CD4-positive, CD25-positive, alpha-beta regulatory T cell (primary cell): Measurements from ENCODE around the gene HORMAD2. TPM values are rescaled to one million over a fixed set of nuclear protein-coding genes. Genes with fewer than 3 reads are reported as not detected.

Experiments used
- ATAC-seq, 2 donors: fragments of 150-1000 bp; cut with Tn5 transposase; one replicate each; pipeline ENCODE4 v1.10.0; 2021; ENCODE audit warnings: low read depth in 2 of 2, moderate number of reproducible peaks in 2 of 2, moderate library complexity in 1 of 2
- DNase-seq, 3 donors: peaks; one replicate each; pipeline versions ENCODE4 v3.0.0 to v3.0.0-alpha.2; 2012 to 2022; ENCODE audit warnings: mixed read lengths in 1 of 3
- H3K27ac ChIP-seq: one replicate; pipeline ENCODE4 v1.7.0; 2013; ENCODE audit warnings: mild to moderate bottlenecking, low read length; ENCODE audit not compliant: insufficient read depth, poor library complexity, severe bottlenecking
- H3K27me3 ChIP-seq: one replicate; pipeline ENCODE4 v1.7.0; 2013; ENCODE audit warnings: low read length; ENCODE audit not compliant: control insufficient read depth, insufficient read depth
- H3K36me3 ChIP-seq: one replicate; pipeline ENCODE4 v1.7.0; 2013; ENCODE audit warnings: mild to moderate bottlenecking, low read length, moderate library complexity; ENCODE audit not compliant: control insufficient read depth, insufficient read depth
- H3K4me1 ChIP-seq: 2 replicates; pipeline ENCODE4 v1.7.0; 2013; ENCODE audit warnings: mild to moderate bottlenecking, low read length; ENCODE audit not compliant: insufficient read depth, control insufficient read depth, poor library complexity, severe bottlenecking
- H3K4me3 ChIP-seq: one replicate; pipeline ENCODE4 v1.7.0; 2013; ENCODE audit warnings: low read depth, mild to moderate bottlenecking, low read length, moderate library complexity
- H3K9me3 ChIP-seq, 2 experiments: 1 replicate in 1 of 2; 2 replicates in 1 of 2; pipeline ENCODE4 v1.7.0; 2013; ENCODE audit warnings: low read length in 2 of 2, mild to moderate bottlenecking in 1 of 2, moderate library complexity in 1 of 2; ENCODE audit not compliant: control insufficient read depth in 2 of 2
- H3K27ac Mint-ChIP-seq, 3 donors: one replicate each; pipeline ENCODE4 v1.8.0; 2020 to 2022; ENCODE audit warnings: mild to moderate bottlenecking in 3 of 3, mixed read lengths in 3 of 3, moderate library complexity in 2 of 3
- H3K27me3 Mint-ChIP-seq: one replicate; pipeline ENCODE4 v1.8.0; 2022; ENCODE audit warnings: mild to moderate bottlenecking, mixed read lengths
- H3K36me3 Mint-ChIP-seq: one replicate; pipeline ENCODE4 v1.8.0; 2020; ENCODE audit warnings: mixed read lengths
- H3K4me1 Mint-ChIP-seq, 4 donors: one replicate each; pipeline ENCODE4 v1.8.0; 2020 to 2022; ENCODE audit warnings: mixed read lengths in 4 of 4, mild to moderate bottlenecking in 1 of 4
- H3K4me3 Mint-ChIP-seq, 4 donors: one replicate each; pipeline ENCODE4 v1.8.0; 2020 to 2022; ENCODE audit warnings: mild to moderate bottlenecking in 4 of 4, mixed read lengths in 4 of 4, moderate library complexity in 3 of 4
- H3K9me3 Mint-ChIP-seq, 7 donors: one replicate each; pipeline ENCODE4 v1.8.0; 2020 to 2022; ENCODE audit warnings: mixed read lengths in 7 of 7, mild to moderate bottlenecking in 3 of 7, moderate library complexity in 2 of 7
- polyA plus RNA-seq, 4 donors: library from polyadenylated mRNA; unstranded; fragments of 300-500 nt; fragmentation: Illumina TruSeq; gene quantifications; one replicate each; pipeline ENCODE4 v1.2.3, GENCODE V29; 2021
- total RNA-seq: library from RNA; stranded (reverse); gene quantifications from one replicate; pipeline ENCODE4 v1.2.3, GENCODE V29; 2022

Gene HORMAD2
- total and polyA plus RNA-seq, 5 donors from 2014 or later: not detected

- ATAC-seq (no peak), DNase-seq (no peak)
- Histone ChIP-seq H3K9me3 (no peaks in the 10 kb centered on the region), H3K27ac (no peak overlapping the region), H3K4me3 (no peak overlapping the region), H3K27me3 (no peaks in the 10 kb centered on the region), H3K4me1 (peaks cover 6% of the 10 kb centered on the region), H3K36me3 (no peaks in the 10 kb centered on the region)
- H3K36me3 Mint-ChIP-seq: peaks cover 4% of the 10 kb centered on the region
- H3K4me1 Mint-ChIP-seq: no peaks in the 10 kb centered on the region
- peaks cover 0 to 2% (median 0%) of the 10 kb centered on the region in 7 donors for H3K9me3 Mint-ChIP-seq
- no peak overlapping the region for H3K4me3 Mint-ChIP-seq
- H3K27ac Mint-ChIP-seq: no peak overlapping the region
- no peaks in the 10 kb centered on the region for H3K27me3 Mint-ChIP-seq
Measured at GRCh38 chr22:30170129-30170528, 89.9 kb downstream of the HORMAD2 start.

- Mint-ChIP-seq H3K9me3 (peaks cover 0 to 2% (median 0%) of the 10 kb centered on the region in 7 donors), H3K27me3 (no peaks in the 10 kb centered on the region), H3K4me3 (no peak overlapping the region), H3K36me3 (peaks cover 4% of the 10 kb centered on the region), H3K4me1 (peaks cover 0 to 3% (median 0%) of the 10 kb centered on the region in 4 donors), H3K27ac (no peak overlapping the region)
- Histone ChIP-seq H3K36me3 (no peaks in the 10 kb centered on the region), H3K4me1 (peaks cover 6% of the 10 kb centered on the region), H3K27me3 (no peaks in the 10 kb centered on the region), H3K9me3 (no peaks in the 10 kb centered on the region), H3K4me3 (no peak overlapping the region), H3K27ac (no peak overlapping the region)
- ATAC-seq (no peak), DNase-seq (no peak)
Measured at GRCh38 chr22:30171008-30171407, 90.7 kb downstream of the HORMAD2 start.

- H3K4me1 Mint-ChIP-seq: peaks cover 0 to 20% (median 14%) of the 10 kb centered on the region in 4 donors
- peaks cover 4% of the 10 kb centered on the region for H3K36me3 Mint-ChIP-seq
- Histone ChIP-seq H3K9me3 (no peaks in the 10 kb centered on the region), H3K27ac (no peak overlapping the region), H3K4me1 (peaks cover 11% of the 10 kb centered on the region), H3K27me3 (no peaks in the 10 kb centered on the region), H3K4me3 (no peak overlapping the region), H3K36me3 (no peaks in the 10 kb centered on the region)
- peaks cover 0 to 2% (median 0%) of the 10 kb centered on the region in 7 donors for H3K9me3 Mint-ChIP-seq
- ATAC-seq (no peak), DNase-seq (no peak)
- H3K27ac Mint-ChIP-seq: peak overlapping the region in 1 of 3 donors; percentile 58
- no peak overlapping the region for H3K4me3 Mint-ChIP-seq
- H3K27me3 Mint-ChIP-seq: no peaks in the 10 kb centered on the region
Measured at GRCh38 chr22:30175690-30176288, 95.5 kb downstream of the HORMAD2 start.

GRCh38 chr22:30176431-30176830 is 96.2 kb downstream of the HORMAD2 start:
- Histone ChIP-seq H3K36me3 (no peaks in the 10 kb centered on the region), H3K27ac (no peak overlapping the region), H3K9me3 (no peaks in the 10 kb centered on the region), H3K4me1 (peaks cover 11% of the 10 kb centered on the region), H3K4me3 (no peak overlapping the region), H3K27me3 (no peaks in the 10 kb centered on the region)
- ATAC-seq (no peak), DNase-seq (no peak)
- Mint-ChIP-seq H3K27me3 (no peaks in the 10 kb centered on the region), H3K27ac (no peak overlapping the region), H3K36me3 (peaks cover 4% of the 10 kb centered on the region), H3K4me1 (peaks cover 0 to 20% (median 16%) of the 10 kb centered on the region in 4 donors), H3K9me3 (peaks cover 0 to 2% (median 0%) of the 10 kb centered on the region in 7 donors), H3K4me3 (no peak overlapping the region)

GRCh38 chr22:30178181-30179126 is 98.2 kb downstream of the HORMAD2 start:
- DNase-seq: peak in 1 of 3 donors; percentile 67
- peak overlapping the region in 1 of 4 donors; percentile 11 for H3K4me3 Mint-ChIP-seq
- peaks cover 11% of the 10 kb centered on the region for H3K4me1 ChIP-seq
- H3K27me3 Mint-ChIP-seq: no peaks in the 10 kb centered on the region
- no peak overlapping the region for H3K27ac ChIP-seq
- no peaks in the 10 kb centered on the region for H3K9me3 ChIP-seq
- no peaks in the 10 kb centered on the region for H3K36me3 Mint-ChIP-seq
- peak; percentile 57 to 60 for ATAC-seq
- no peaks in the 10 kb centered on the region for H3K9me3 Mint-ChIP-seq
- H3K27me3 ChIP-seq: no peaks in the 10 kb centered on the region
- H3K36me3 ChIP-seq: no peaks in the 10 kb centered on the region
- no peak overlapping the region for H3K4me3 ChIP-seq
- H3K27ac Mint-ChIP-seq: peak overlapping the region; percentile 10 to 75 (median 72)
- peaks cover 0 to 32% (median 21%) of the 10 kb centered on the region in 4 donors for H3K4me1 Mint-ChIP-seq

- no peak for DNase-seq
- no peaks in the 10 kb centered on the region for H3K27me3 Mint-ChIP-seq
- no peaks in the 10 kb centered on the region for H3K36me3 ChIP-seq
- no peak overlapping the region for H3K27ac ChIP-seq
- no peaks in the 10 kb centered on the region for H3K27me3 ChIP-seq
- H3K4me1 Mint-ChIP-seq: peaks cover 21 to 53% (median 36%) of the 10 kb centered on the region in 4 donors
- H3K9me3 Mint-ChIP-seq: no peaks in the 10 kb centered on the region
- no peak for ATAC-seq
- no peak overlapping the region for H3K4me3 Mint-ChIP-seq
- no peak overlapping the region for H3K4me3 ChIP-seq
- no peaks in the 10 kb centered on the region for H3K36me3 Mint-ChIP-seq
- no peak overlapping the region for H3K27ac Mint-ChIP-seq
- peaks cover 30% of the 10 kb centered on the region for H3K4me1 ChIP-seq
- no peaks in the 10 kb centered on the region for H3K9me3 ChIP-seq
Measured at GRCh38 chr22:30180616-30181015, 100.4 kb downstream of the HORMAD2 start.

- no peaks in the 10 kb centered on the region for H3K9me3 Mint-ChIP-seq
- Histone ChIP-seq H3K4me1 (peaks cover 40% of the 10 kb centered on the region), H3K9me3 (no peaks in the 10 kb centered on the region), H3K27ac (no peak overlapping the region), H3K27me3 (no peaks in the 10 kb centered on the region), H3K4me3 (no peak overlapping the region), H3K36me3 (no peaks in the 10 kb centered on the region)
- H3K4me1 Mint-ChIP-seq: peaks cover 31 to 64% (median 43%) of the 10 kb centered on the region in 4 donors
- no peaks in the 10 kb centered on the region for H3K36me3 Mint-ChIP-seq
- no peak for DNase-seq
- H3K27ac Mint-ChIP-seq: no peak overlapping the region
- no peak for ATAC-seq
- no peak overlapping the region for H3K4me3 Mint-ChIP-seq
- no peaks in the 10 kb centered on the region for H3K27me3 Mint-ChIP-seq
Measured at GRCh38 chr22:30181459-30182349, 101.4 kb downstream of the HORMAD2 start.
